ENCODE data around the gene SRRM2.

Gene SRRM2

GRCh38 chr16:2804728-2805127 lies 52.3 kb downstream of the SRRM2 start:
- no peak for DNase-seq

GRCh38 chr16:2806286-2806685 lies 53.8 kb downstream of the SRRM2 start:
- DNase-seq: no peak

- no peak for DNase-seq
Measured at GRCh38 chr16:2808181-2808580, 55.7 kb downstream of the SRRM2 start.

GRCh38 chr16:2809149-2809760 lies 56.8 kb downstream of the SRRM2 start:
- no peak for DNase-seq

GRCh38 chr16:2810651-2811050 lies 58.2 kb downstream of the SRRM2 start:
- DNase-seq: no peak

- no peak for DNase-seq
Measured at GRCh38 chr16:2811703-2812471, 59.4 kb downstream of the SRRM2 start.

- no peak for DNase-seq
Measured at GRCh38 chr16:2813771-2814221, 61.4 kb downstream of the SRRM2 start.

- no peak for DNase-seq
Measured at GRCh38 chr16:2814551-2815298, 62.3 kb downstream of the SRRM2 start.

- DNase-seq: no peak
Measured at GRCh38 chr16:2815299-2815771, 62.9 kb downstream of the SRRM2 start.

GRCh38 chr16:2816751-2817339 lies 64.4 kb downstream of the SRRM2 start, which contains the start of gene PRSS21:
TSS of gene PRSS21 (plus strand) at chr16:2817237. CDS start at chr16:2817269, 32 bp downstream.
- DNase-seq: no peak

GRCh38 chr16:2817340-2818271 lies 65.2 kb downstream of the SRRM2 start:
- DNase-seq: no peak

GRCh38 chr16:2818272-2818876 lies 65.9 kb downstream of the SRRM2 start:
- DNase-seq: no peak

GRCh38 chr16:2819179-2819938 lies 66.9 kb downstream of the SRRM2 start:
- no peak for DNase-seq

GRCh38 chr16:2819939-2820835 lies 67.7 kb downstream of the SRRM2 start:
- DNase-seq: no peak

Measured in NCI-H2227 treated with DMSO at 0.1 percent for 48 hours (cell line).